ENCODE results near the gene TLE3.

TLE3 gene

GRCh38 chr15:70054366-70054765, 43.4 kb downstream of the TLE3 start:
- DNase-seq (ENCODE audit: low read depth, low spot score) = no peak
- Histone ChIP-seq H3K36me3 (ENCODE audit: insufficient read depth, insufficient read length, low read length) (peaks cover 97% of the 10 kb centered on the region), H3K9me3 (ENCODE audit: insufficient read depth, low read length) (no peaks in the 10 kb centered on the region)

GRCh38 chr15:70053716-70054229, 43.9 kb downstream of the TLE3 start:
- DNase-seq (ENCODE audit: low read depth, low spot score) = no peak
- H3K36me3 ChIP-seq (ENCODE audit: insufficient read depth, insufficient read length, low read length) = peaks cover 97% of the 10 kb centered on the region
- H3K4me1 ChIP-seq (ENCODE audit: insufficient read depth, insufficient read length) = peaks cover 12% of the 10 kb centered on the region
- no peaks in the 10 kb centered on the region for H3K27me3 ChIP-seq (ENCODE audit: insufficient read depth, insufficient read length)
- no peaks in the 10 kb centered on the region for H3K9me3 ChIP-seq (ENCODE audit: insufficient read depth, low read length)
- TF ChIP-seq ZNF274 (IDR thresholded peaks at IDR 0.05; ENCODE audit: low read depth, low read length) (no peak), YY1 (IDR thresholded peaks at IDR 0.05; ENCODE audit: insufficient read depth, insufficient read length) (no peak), SUZ12 (IDR thresholded peaks at IDR 0.05; ENCODE audit: extremely low read depth, insufficient read depth, insufficient read length) (no peak)
- H3K9ac ChIP-seq (ENCODE audit: insufficient read length, low read depth) = no peak overlapping the region
- H3K4me3 ChIP-seq (ENCODE audit: insufficient read length, low read depth) = no peak overlapping the region

More at GRCh38 chr15:70054366-70054765, 43.4 kb downstream of the TLE3 start:
- TF ChIP-seq SUZ12 (IDR thresholded peaks at IDR 0.05; ENCODE audit: extremely low read depth, insufficient read depth, insufficient read length) (no peak), YY1 (IDR thresholded peaks at IDR 0.05; ENCODE audit: insufficient read depth, insufficient read length) (no peak), ZNF274 (IDR thresholded peaks at IDR 0.05; ENCODE audit: low read depth, low read length) (no peak)
- Histone ChIP-seq H3K27me3 (ENCODE audit: insufficient read depth, insufficient read length) (no peaks in the 10 kb centered on the region), H3K4me3 (ENCODE audit: insufficient read length, low read depth) (no peak overlapping the region), H3K4me1 (ENCODE audit: insufficient read depth, insufficient read length) (peaks cover 12% of the 10 kb centered on the region), H3K9ac (ENCODE audit: insufficient read length, low read depth) (no peak overlapping the region)

DNA sequence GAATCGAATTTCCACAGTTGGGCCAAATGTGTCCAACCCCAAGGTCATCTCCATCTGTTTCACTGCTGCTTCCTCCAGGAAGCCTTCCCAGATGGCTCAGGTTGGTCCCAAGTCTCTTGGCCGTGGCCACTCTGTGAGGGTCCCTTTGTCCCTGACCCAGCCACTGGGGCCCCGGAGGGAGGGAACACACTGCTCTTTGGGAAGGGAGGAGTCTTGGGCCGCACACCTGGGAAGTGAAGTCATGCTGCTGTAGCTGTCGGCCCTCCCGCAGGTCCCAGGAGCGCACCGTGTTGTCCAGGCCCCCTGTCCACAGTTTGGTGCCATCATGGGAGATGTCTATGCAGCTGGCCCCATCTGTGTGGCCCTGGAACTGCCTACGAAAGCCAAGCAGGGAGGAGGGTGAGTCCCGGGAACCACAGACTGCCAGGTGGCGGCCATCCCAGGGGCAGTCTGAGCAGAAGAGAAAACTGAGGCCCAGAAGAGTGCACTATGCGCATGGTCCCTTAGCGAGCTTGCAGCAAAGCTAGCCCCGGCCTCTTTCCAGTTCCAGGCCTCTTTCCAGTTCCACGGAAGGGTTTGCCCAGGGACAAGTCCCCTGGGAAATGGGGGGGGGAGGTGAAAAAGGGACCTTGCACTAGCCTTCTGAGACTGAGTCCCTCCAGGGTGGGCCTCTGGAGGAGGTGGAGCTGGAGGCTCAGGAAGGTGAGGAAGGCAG, 44.6 kb downstream of the TLE3 start:
- no peak for DNase-seq (ENCODE audit: low read depth, low spot score)
- H3K4me1 ChIP-seq (ENCODE audit: insufficient read depth, insufficient read length) = peaks cover 14% of the 10 kb centered on the region
- no peak overlapping the region for H3K4me3 ChIP-seq (ENCODE audit: insufficient read length, low read depth)
- no peak overlapping the region for H3K9ac ChIP-seq (ENCODE audit: insufficient read length, low read depth)
- TF ChIP-seq YY1 (IDR thresholded peaks at IDR 0.05; ENCODE audit: insufficient read depth, insufficient read length) (no peak), ZNF274 (IDR thresholded peaks at IDR 0.05; ENCODE audit: low read depth, low read length) (no peak), SUZ12 (IDR thresholded peaks at IDR 0.05; ENCODE audit: extremely low read depth, insufficient read depth, insufficient read length) (no peak)
- peaks cover 93% of the 10 kb centered on the region for H3K36me3 ChIP-seq (ENCODE audit: insufficient read depth, insufficient read length, low read length)
- no peaks in the 10 kb centered on the region for H3K9me3 ChIP-seq (ENCODE audit: insufficient read depth, low read length)
- no peaks in the 10 kb centered on the region for H3K27me3 ChIP-seq (ENCODE audit: insufficient read depth, insufficient read length)

DNA sequence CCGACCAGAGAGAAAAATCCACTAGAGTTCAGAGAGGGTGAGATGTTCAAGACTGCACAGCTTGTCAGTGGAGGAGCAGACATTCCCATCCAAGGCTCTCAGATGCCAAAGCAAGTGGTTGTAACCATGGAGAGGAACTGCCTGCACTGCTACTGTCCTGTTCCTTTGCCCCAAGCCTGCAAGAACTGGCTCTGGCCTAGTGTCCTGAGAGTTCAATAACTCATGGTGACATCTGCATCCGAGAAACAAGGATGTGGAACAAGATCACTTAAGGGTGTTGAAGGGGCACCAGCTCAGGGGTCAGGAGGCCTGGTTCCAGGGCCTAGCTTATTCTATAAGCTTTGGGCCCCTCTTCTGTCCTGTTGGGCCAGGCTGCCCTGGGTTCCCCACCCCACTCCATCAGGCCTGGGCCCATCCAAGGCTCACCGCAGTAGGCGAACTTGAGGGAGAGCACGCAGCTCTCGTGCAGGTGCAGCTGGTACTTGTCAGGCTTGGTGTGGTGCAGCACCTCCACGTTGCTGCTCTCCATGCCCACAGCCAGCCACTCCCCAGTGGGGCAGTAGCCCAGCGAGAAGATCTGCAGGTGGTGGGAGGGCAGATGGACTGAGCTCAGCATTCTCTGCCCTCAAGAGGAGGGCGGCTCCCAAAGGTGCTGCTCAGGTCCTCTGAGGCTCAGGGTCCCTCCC, 45.6 kb downstream of the TLE3 start:
- H3K27me3 ChIP-seq (ENCODE audit: insufficient read depth, insufficient read length) = no peaks in the 10 kb centered on the region
- TF ChIP-seq SUZ12 (IDR thresholded peaks at IDR 0.05; ENCODE audit: extremely low read depth, insufficient read depth, insufficient read length) (no peak), ZNF274 (IDR thresholded peaks at IDR 0.05; ENCODE audit: low read depth, low read length) (no peak), YY1 (IDR thresholded peaks at IDR 0.05; ENCODE audit: insufficient read depth, insufficient read length) (no peak)
- H3K4me3 ChIP-seq (ENCODE audit: insufficient read length, low read depth) = no peak overlapping the region
- no peaks in the 10 kb centered on the region for H3K9me3 ChIP-seq (ENCODE audit: insufficient read depth, low read length)
- peaks cover 92% of the 10 kb centered on the region for H3K36me3 ChIP-seq (ENCODE audit: insufficient read depth, insufficient read length, low read length)
- peaks cover 9% of the 10 kb centered on the region for H3K4me1 ChIP-seq (ENCODE audit: insufficient read depth, insufficient read length)
- no peak overlapping the region for H3K9ac ChIP-seq (ENCODE audit: insufficient read length, low read depth)
- DNase-seq (ENCODE audit: low read depth, low spot score) = no peak

- Histone ChIP-seq H3K9me3 (ENCODE audit: insufficient read depth, low read length) (no peaks in the 10 kb centered on the region), H3K9ac (ENCODE audit: insufficient read length, low read depth) (no peak overlapping the region), H3K27me3 (ENCODE audit: insufficient read depth, insufficient read length) (no peaks in the 10 kb centered on the region), H3K36me3 (ENCODE audit: insufficient read depth, insufficient read length, low read length) (peaks cover 86% of the 10 kb centered on the region), H3K4me3 (ENCODE audit: insufficient read length, low read depth) (no peak overlapping the region), H3K4me1 (ENCODE audit: insufficient read depth, insufficient read length) (peaks cover 9% of the 10 kb centered on the region)
- DNase-seq (ENCODE audit: low read depth, low spot score) = no peak
- TF ChIP-seq SUZ12 (IDR thresholded peaks at IDR 0.05; ENCODE audit: extremely low read depth, insufficient read depth, insufficient read length) = no peak
- TF ChIP-seq YY1 (IDR thresholded peaks at IDR 0.05; ENCODE audit: insufficient read depth, insufficient read length) = no peak
- no peak for TF ChIP-seq ZNF274 (IDR thresholded peaks at IDR 0.05; ENCODE audit: low read depth, low read length)
Measured at GRCh38 chr15:70050970-70051369, 46.7 kb downstream of the TLE3 start.

DNA sequence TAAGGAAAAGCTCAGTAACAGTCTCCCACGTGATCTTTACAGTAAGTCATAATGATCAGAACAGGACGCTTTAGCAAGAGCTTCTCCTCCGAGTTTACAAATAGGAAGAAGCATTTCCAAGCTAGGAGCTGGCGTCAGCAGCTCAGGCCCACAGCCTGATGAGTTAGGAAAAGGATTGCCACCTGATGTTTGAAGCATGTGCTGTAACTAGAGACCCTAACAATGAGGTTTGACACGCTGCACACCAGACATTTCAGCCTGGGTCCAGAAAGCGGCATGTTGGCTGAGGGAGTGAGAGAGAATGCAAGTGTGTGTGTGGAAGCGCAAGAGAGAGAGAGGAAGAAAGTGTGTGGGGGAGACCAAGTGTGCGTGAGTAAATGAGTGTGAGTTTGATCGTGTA, 47.3 kb downstream of the TLE3 start:
- H3K9me3 ChIP-seq (ENCODE audit: insufficient read depth, low read length) = no peaks in the 10 kb centered on the region
- peaks cover 81% of the 10 kb centered on the region for H3K36me3 ChIP-seq (ENCODE audit: insufficient read depth, insufficient read length, low read length)
- no peak overlapping the region for H3K4me3 ChIP-seq (ENCODE audit: insufficient read length, low read depth)
- no peaks in the 10 kb centered on the region for H3K27me3 ChIP-seq (ENCODE audit: insufficient read depth, insufficient read length)
- no peak for DNase-seq (ENCODE audit: low read depth, low spot score)
- TF ChIP-seq YY1 (IDR thresholded peaks at IDR 0.05; ENCODE audit: insufficient read depth, insufficient read length) (no peak), SUZ12 (IDR thresholded peaks at IDR 0.05; ENCODE audit: extremely low read depth, insufficient read depth, insufficient read length) (no peak), ZNF274 (IDR thresholded peaks at IDR 0.05; ENCODE audit: low read depth, low read length) (no peak)
- H3K4me1 ChIP-seq (ENCODE audit: insufficient read depth, insufficient read length) = peaks cover 7% of the 10 kb centered on the region
- H3K9ac ChIP-seq (ENCODE audit: insufficient read length, low read depth) = no peak overlapping the region

DNA sequence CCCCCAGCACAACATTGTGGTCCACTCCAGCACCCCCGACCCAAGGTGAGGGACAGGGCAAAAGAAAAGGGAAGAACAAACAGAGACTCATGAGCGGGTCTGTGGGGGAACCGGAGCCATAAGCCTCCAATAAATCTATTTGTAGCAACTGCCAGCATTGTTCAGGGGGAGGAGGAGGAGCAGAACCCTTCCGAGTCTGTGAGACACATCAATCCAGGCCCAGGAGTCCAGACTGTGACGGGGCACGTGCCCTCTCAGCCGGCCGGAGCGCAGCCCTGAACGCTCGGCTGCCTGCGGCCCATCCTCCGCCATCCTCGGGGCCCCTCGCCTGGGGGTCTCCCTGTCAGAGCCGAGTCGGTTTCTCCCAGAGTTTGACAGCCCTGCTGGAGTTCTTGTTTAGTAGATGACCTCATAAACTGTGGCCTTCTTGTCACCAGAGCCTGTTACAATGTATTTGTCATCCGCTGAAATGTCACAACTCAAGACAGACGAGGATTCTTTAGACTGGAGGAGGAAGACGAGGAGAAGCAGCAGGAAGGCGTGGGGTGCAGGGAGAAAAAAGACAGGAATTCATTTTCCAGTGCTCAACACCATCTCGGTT, 47.9 kb downstream of the TLE3 start:
- DNase-seq (ENCODE audit: low read depth, low spot score) = no peak
- Histone ChIP-seq H3K4me1 (ENCODE audit: insufficient read depth, insufficient read length) (peaks cover 6% of the 10 kb centered on the region), H3K27me3 (ENCODE audit: insufficient read depth, insufficient read length) (no peaks in the 10 kb centered on the region), H3K9ac (ENCODE audit: insufficient read length, low read depth) (no peak overlapping the region), H3K9me3 (ENCODE audit: insufficient read depth, low read length) (no peaks in the 10 kb centered on the region), H3K4me3 (ENCODE audit: insufficient read length, low read depth) (no peak overlapping the region), H3K36me3 (ENCODE audit: insufficient read depth, insufficient read length, low read length) (peaks cover 75% of the 10 kb centered on the region)
- no peak for TF ChIP-seq SUZ12 (IDR thresholded peaks at IDR 0.05; ENCODE audit: extremely low read depth, insufficient read depth, insufficient read length)
- no peak for TF ChIP-seq YY1 (IDR thresholded peaks at IDR 0.05; ENCODE audit: insufficient read depth, insufficient read length)
- no peak for TF ChIP-seq ZNF274 (IDR thresholded peaks at IDR 0.05; ENCODE audit: low read depth, low read length)
